IMR-90 (cell line): Measurements from ENCODE around the gene LTBP1. TPM values are rescaled to one million over a fixed set of nuclear protein-coding genes. Genes with fewer than 3 reads are reported as not detected.

Experiments used
- ATAC-seq: fragments of 200-7000 bp; cut with Tn5 transposase; 2 replicates; pipeline ENCODE4 v1.9.1; 2020; ENCODE audit warnings: low read depth, mild to moderate bottlenecking, moderate library complexity
- BruUV-seq: library from RNA; stranded (reverse); fragments of 400-500 nt; replicated peaks from 2 replicates; lab custom pipeline; 2021; lab: Mats Ljungman, UMichigan
- CTCF ChIA-PET: fragments of 300-600 bp; formaldehyde crosslinking; extraction: SDS; loops from one replicate; lab custom pipeline; 2021; ENCODE audit warnings: antibody characterized with exemption; lab: Yijun Ruan, JAX
- POLR2A ChIA-PET: fragments of 300-600 bp; sonication (Branson Sonifier 250); formaldehyde crosslinking; loops from one replicate; lab custom pipeline; 2022; ENCODE audit warnings: antibody characterized with exemption; ENCODE audit not compliant: unreplicated experiment; lab: Charles Lee
- DNase-seq: peaks from one replicate; pipeline ENCODE4 v3.0.0; 2013
- H2AFZ ChIP-seq: replicated peaks from 2 replicates; pipeline ENCODE3; 2013; ENCODE audit warnings: low read length, mild to moderate bottlenecking; ENCODE audit not compliant: poor library complexity
- H2AK5ac ChIP-seq: 2 replicates; pipeline ENCODE4 v1.6.1; 2013; ENCODE audit warnings: low read depth, low read length, inconsistent platforms
- H2AK9ac ChIP-seq: replicated peaks from 2 replicates; pipeline ENCODE3; 2013; ENCODE audit warnings: mild to moderate bottlenecking, low read depth, low read length, moderate library complexity; ENCODE audit not compliant: poor library complexity
- H2BK120ac ChIP-seq: 2 replicates; pipeline ENCODE4 v1.6.1; 2013; ENCODE audit warnings: low read depth, low read length, inconsistent platforms
- H2BK15ac ChIP-seq: 3 replicates; pipeline ENCODE4 v1.6.1; 2013; ENCODE audit warnings: low read depth, low read length, inconsistent platforms
- H2BK20ac ChIP-seq: 2 replicates; pipeline ENCODE4 v1.6.1; 2013; ENCODE audit warnings: low read depth, mild to moderate bottlenecking, inconsistent platforms, low read length, moderate library complexity
- H2BK5ac ChIP-seq: 2 replicates; pipeline ENCODE4 v1.6.1; 2013; ENCODE audit warnings: mild to moderate bottlenecking, low read depth, low read length, inconsistent platforms; ENCODE audit not compliant: poor library complexity, severe bottlenecking
- H3K14ac ChIP-seq: replicated peaks from 2 replicates; pipeline ENCODE4 v1.6.1; 2013; ENCODE audit warnings: low read depth, low read length, inconsistent platforms
- H3K18ac ChIP-seq: 2 replicates; pipeline ENCODE4 v1.6.1; 2013; ENCODE audit warnings: low read depth, low read length, control low read depth
- H3K23ac ChIP-seq: 2 replicates; pipeline ENCODE4 v1.6.1; 2013; ENCODE audit warnings: low read depth, low read length, inconsistent platforms
- H3K27ac ChIP-seq: 2 replicates; pipeline ENCODE4 v1.5.1; 2013; ENCODE audit warnings: mild to moderate bottlenecking, control low read depth, low read length; ENCODE audit not compliant: insufficient read depth
- H3K27me3 ChIP-seq: 2 replicates; pipeline ENCODE4 v1.6.1; 2013; ENCODE audit warnings: low read length; ENCODE audit not compliant: control insufficient read depth, insufficient read depth
- H3K36me3 ChIP-seq: 2 replicates; pipeline ENCODE4 v1.6.1; 2013; ENCODE audit warnings: low read length, mixed read lengths; ENCODE audit not compliant: control insufficient read depth, insufficient read depth
- H3K4ac ChIP-seq: 2 replicates; pipeline ENCODE4 v1.6.1; 2013; ENCODE audit warnings: low read depth, low read length, inconsistent platforms
- H3K4me1 ChIP-seq: 2 replicates; pipeline ENCODE4 v1.6.1; 2013; ENCODE audit warnings: low read length, mixed read lengths; ENCODE audit not compliant: control insufficient read depth, insufficient read depth
- H3K4me2 ChIP-seq: 2 replicates; pipeline ENCODE4 v1.6.1; 2013; ENCODE audit warnings: low read depth, mild to moderate bottlenecking, control low read depth, low read length, moderate library complexity
- H3K4me3 ChIP-seq: 2 replicates; pipeline ENCODE4 v1.5.1; 2013; ENCODE audit warnings: low read depth, mild to moderate bottlenecking, control low read depth, low read length, moderate library complexity; ENCODE audit not compliant: insufficient read depth
- H3K56ac ChIP-seq: 2 replicates; pipeline ENCODE4 v1.6.1; 2013; ENCODE audit warnings: low read length, inconsistent platforms; ENCODE audit not compliant: insufficient read depth; ENCODE audit errors: extremely low read depth
- H3K79me1 ChIP-seq, 2 experiments: 2 replicates each; pipeline ENCODE4 v1.6.1; 2013; ENCODE audit warnings: low read length in 2 of 2, inconsistent platforms in 1 of 2, low read depth in 1 of 2
- H3K9ac ChIP-seq: 2 replicates; pipeline ENCODE4 v1.6.1; 2013; ENCODE audit warnings: low read depth, low read length, control low read depth
- H3K9me1 ChIP-seq: 2 replicates; pipeline ENCODE4 v1.6.1; 2013; ENCODE audit warnings: low read length, inconsistent platforms; ENCODE audit not compliant: insufficient read depth
- H3K9me3 ChIP-seq: 2 replicates; pipeline ENCODE4 v1.6.1; 2013; ENCODE audit warnings: low read length; ENCODE audit not compliant: control insufficient read depth, insufficient read depth
- H4K20me1 ChIP-seq: 2 replicates; pipeline ENCODE4 v1.6.1; 2013; ENCODE audit warnings: low read length, inconsistent platforms; ENCODE audit not compliant: insufficient read depth
- H4K5ac ChIP-seq: 2 replicates; pipeline ENCODE4 v1.6.1; 2013; ENCODE audit warnings: mild to moderate bottlenecking, low read depth, low read length, control low read depth
- H4K8ac ChIP-seq, 2 experiments: 2 replicates each; pipeline ENCODE4 v1.6.1; 2013; ENCODE audit warnings: low read depth in 2 of 2, low read length in 2 of 2, control low read depth in 1 of 2, inconsistent platforms in 1 of 2
- H4K91ac ChIP-seq: 2 replicates; pipeline ENCODE4 v1.6.1; 2013; ENCODE audit warnings: low read depth, low read length, inconsistent platforms; ENCODE audit not compliant: insufficient read depth
- BHLHE40 ChIP-seq: fragments of 150-350 bp; IDR thresholded peaks from 2 replicates; pipeline ENCODE4 v1.6.1; 2016; ENCODE audit warnings: mild to moderate bottlenecking, low read depth, low read length
- FOS ChIP-seq: fragments of 150-350 bp; IDR thresholded peaks from 2 replicates; pipeline ENCODE4 v1.6.1; 2016; ENCODE audit warnings: low read depth, low read length
- MAFK ChIP-seq: IDR thresholded peaks from 2 replicates; pipeline ENCODE4 v1.6.1; 2012; ENCODE audit warnings: low read depth, low read length, improper control_type of control experiment
- SMC3 ChIP-seq: fragments of 150-350 bp; IDR thresholded peaks from 2 replicates; pipeline ENCODE4 v1.6.1; 2016; ENCODE audit warnings: low read depth, mild to moderate bottlenecking, antibody characterized with exemption, low read length, moderate library complexity
- WGBS, 2 experiments: methylation state at CpG; one replicate each; pipeline versions ENCODE4 v1.1.5 to v1.1.7; 2013; ENCODE audit warnings: missing lambda C conversion rate in 2 of 2; ENCODE audit not compliant: insufficient read length in 1 of 2; ENCODE audit errors: extremely low coverage in 2 of 2; 5-methylcytosine and 5-hydroxymethylcytosine counted together
- dilution Hi-C: fragments of 300-500 bp; cut with HindIII; formaldehyde crosslinking; loops from one replicate; pipeline ENCODE4 v1.14.3; 2018; ENCODE audit warnings: low sequenced_read_pairs; ENCODE audit not compliant: unreplicated experiment
- in situ Hi-C: fragments of 300-500 bp; cut with MboI; formaldehyde crosslinking; loops from 3 replicates; pipeline ENCODE4 v1.14.3; 2019; ENCODE audit warnings: low sequenced_read_pairs, inconsistent platforms, mixed read lengths
- intact Hi-C: fragments of 100-400 bp; cut with micrococcal nuclease; formaldehyde crosslinking; loops from 2 replicates; pipeline ENCODE4 v1.10.0; 2022
- polyA plus RNA-seq, 3 experiments: library from polyadenylated mRNA; depleted of rRNA; stranded (reverse); fragments of >200 nt; gene quantifications; 2 replicates each; pipeline ENCODE4 v1.2.3, GENCODE V29; 2012; ENCODE audit warnings: low replicate concordance in 1 of 3
- total RNA-seq: library from RNA; depleted of rRNA; stranded (reverse); fragments of >200 nt; gene quantifications from 2 replicates; pipeline ENCODE4 v1.2.3, GENCODE V29; 2012

LTBP1 gene
- total and polyA plus RNA-seq, 2 of the 4 experiments (the other 2 are of a cell fraction), result 235 to 326 TPM

DNA sequence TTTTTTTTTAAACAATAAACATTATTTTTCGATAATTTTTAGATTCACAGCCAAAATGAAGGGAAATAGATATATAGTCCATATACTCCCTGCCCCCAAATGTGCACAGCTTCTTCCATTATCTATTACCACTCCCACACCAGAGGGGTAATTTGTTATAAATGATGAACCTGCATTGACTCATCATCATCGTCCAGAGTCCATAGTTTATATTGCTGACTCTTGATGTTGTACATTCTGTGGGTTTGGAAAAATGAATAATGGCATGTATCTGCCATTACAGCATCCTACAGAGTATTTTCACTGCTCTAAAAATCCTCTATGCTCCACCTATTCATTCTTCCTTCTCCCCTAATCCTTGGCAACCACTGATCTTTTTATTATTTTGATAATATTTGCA lies 121.5 kb downstream of the LTBP1 start:
- POLR2A ChIA-PET, result no interaction called here
- H3K4me1 ChIP-seq, result peaks cover 22% of the 10 kb centered on the region
- no peak overlapping the region for H3K14ac ChIP-seq
- peak; percentile 31 for ATAC-seq
- no peak overlapping the region for H3K9ac ChIP-seq
- in situ Hi-C loops (no loop called here), intact Hi-C loops (no loop called here), dilution Hi-C loops (no loop called here)
- CTCF ChIA-PET, result no interaction called here
- no peak overlapping the region for H2BK5ac ChIP-seq
- no peak overlapping the region for H2AFZ ChIP-seq
- no CpG with 5 or more reads among the region's 2 CpGs for WGBS, 2 experiments
- H3K36me3 ChIP-seq, result no peaks in the 10 kb centered on the region
- H2BK15ac ChIP-seq, result no peak overlapping the region
- no peak overlapping the region for H3K23ac ChIP-seq
- H3K4me2 ChIP-seq, result no peak overlapping the region
- peaks cover 14% of the 10 kb centered on the region for H3K9me1 ChIP-seq
- peaks cover 4% of the 10 kb centered on the region for H4K20me1 ChIP-seq
- no peak overlapping the region for H2BK120ac ChIP-seq
- H2AK9ac ChIP-seq, result no peak overlapping the region
- BruUV-seq, result no TSS peak
- H3K4ac ChIP-seq, result no peak overlapping the region
- H3K4me3 ChIP-seq, result no peak overlapping the region
- peak; percentile 90 for DNase-seq
- no peak overlapping the region for H3K27ac ChIP-seq
- TF ChIP-seq MAFK (peak; percentile 88), FOS (peak; percentile 75), BHLHE40 (0 out of 2 replicates have a peak, but pooled peaks have one; percentile 13), SMC3 (no peak)
- H4K91ac ChIP-seq, result no peak overlapping the region
- no peak overlapping the region; a peak in 1 of 4 replicates for H4K8ac ChIP-seq
- H3K56ac ChIP-seq, result no peak overlapping the region
- no peak overlapping the region for H4K5ac ChIP-seq
- no peak overlapping the region for H2AK5ac ChIP-seq
- H2BK20ac ChIP-seq, result no peak overlapping the region
- H3K79me1 ChIP-seq, result peaks cover 15 to 40% of the 10 kb centered on the region in 2 experiments
- H3K18ac ChIP-seq, result no peak overlapping the region
- H3K9me3 ChIP-seq, result peaks cover 2% of the 10 kb centered on the region; the same call in 1 of the 2 replicates
- no peaks in the 10 kb centered on the region for H3K27me3 ChIP-seq
